Measurements from ENCODE around the gene ANGEL2. TPM values are rescaled to one million over a fixed set of nuclear protein-coding genes. Genes with fewer than 3 reads are reported as not detected.

Gene ANGEL2
- total RNA-seq, 4 donors from 2014 or later = 37.1 to 79.9 (median 59.4) TPM

- Histone ChIP-seq H3K27ac (no peak overlapping the region), H3K4me1 (no peaks in the 10 kb centered on the region)
- intact Hi-C loops (cut with DNase I; ENCODE audit: low total_unique reads) = no loop called here
Measured at GRCh38 chr1:212944229-212944901, 71.3 kb downstream of the ANGEL2 start.

GRCh38 chr1:212943393-212943710, 72.3 kb downstream of the ANGEL2 start:
- Histone ChIP-seq H3K27me3 (no peaks in the 10 kb centered on the region), H3K9me3 (no peaks in the 10 kb centered on the region), H3K4me3 (no peak overlapping the region), H3K36me3 (no peaks in the 10 kb centered on the region), H3K27ac (no peak overlapping the region), H3K4me1 (no peaks in the 10 kb centered on the region)
- intact Hi-C loops (cut with DNase I; ENCODE audit: low total_unique reads) = no loop called here
- no peak for TF ChIP-seq POLR2A (IDR thresholded peaks at IDR 0.05)
- no peak for DNase-seq

More at GRCh38 chr1:212944229-212944901, 71.3 kb downstream of the ANGEL2 start:
- TF ChIP-seq CTCF (IDR thresholded peaks at IDR 0.05) = no peak
- Histone ChIP-seq H3K27me3 (no peaks in the 10 kb centered on the region), H3K36me3 (no peaks in the 10 kb centered on the region), H3K9me3 (no peaks in the 10 kb centered on the region), H3K4me3 (no peak overlapping the region)
- DNase-seq = no peak

GRCh38 chr1:212942679-212943392, 72.8 kb downstream of the ANGEL2 start:
- no peak overlapping the region for H3K4me3 ChIP-seq

More at GRCh38 chr1:212942679-212943392, 72.8 kb downstream of the ANGEL2 start:
- H3K4me1 ChIP-seq = no peaks in the 10 kb centered on the region
- H3K27me3 ChIP-seq = no peaks in the 10 kb centered on the region
- no peak overlapping the region for H3K27ac ChIP-seq
- H3K36me3 ChIP-seq = no peaks in the 10 kb centered on the region
- no peak for DNase-seq
- intact Hi-C loops (cut with DNase I; ENCODE audit: low total_unique reads) = no loop called here
- H3K9me3 ChIP-seq = no peaks in the 10 kb centered on the region
- TF ChIP-seq CTCF (IDR thresholded peaks at IDR 0.05) (no peak), POLR2A (IDR thresholded peaks at IDR 0.05) (no peak)

Other genes starting within 250 kb of the ANGEL2 start
- gene NSL1, start 224.1 kb downstream of the ANGEL2 start, total RNA-seq = 10 to 100 TPM; 39.1 to 73.8 (median 60.5) TPM
- gene TATDN3, start 224.0 kb downstream of the ANGEL2 start, total RNA-seq = 10 to 100 TPM in 3 of 4 donors, 1 to 10 TPM in 1; 8.2 to 27.4 (median 17.5) TPM
- not detected for gene SPATA45, start 168.2 kb downstream of the ANGEL2 start, total RNA-seq
- 10 to 100 TPM in 2 of 4 donors, 1 to 10 TPM in 2; 2.0 to 28.9 (median 7.6) TPM for gene FLVCR1, start 157.6 kb downstream of the ANGEL2 start, total RNA-seq
- gene VASH2, start 65.3 kb downstream of the ANGEL2 start, total RNA-seq = 10 to 100 TPM in 1 of 4 donors, 1 to 10 TPM in 1, under 1 TPM in 2; under 0.01 to 17.2 (median 1.1) TPM
- 10 to 100 TPM in 3 of 4 donors, 1 to 10 TPM in 1; 9.2 to 64.2 (median 22.3) TPM for gene RPS6KC1, start 35.4 kb upstream of the ANGEL2 start, total RNA-seq

All from uterus (tissue), 4 donors.